Activated CD8-positive, alpha-beta memory T cell treated with anti-CD3 and anti-CD28 coated beads, Interleukin-2, amount 50 U/mL, for 1 hour (primary cell): ENCODE results near the gene CCDC102A.
"Not testable (repeated sequence)": the region's sequence is repeated elsewhere in the genome, so short reads cannot be mapped to it uniquely, and the experiment has no call there.

Experiments used
- DNase-seq: peaks from one replicate; pipeline ENCODE4 v3.0.0-alpha.2; 2020; ENCODE audit errors: extremely low read depth

Gene CCDC102A

GRCh38 chr16:57565461-57565860 lies 29.1 kb upstream of the CCDC102A start:
- DNase-seq: no peak

DNA sequence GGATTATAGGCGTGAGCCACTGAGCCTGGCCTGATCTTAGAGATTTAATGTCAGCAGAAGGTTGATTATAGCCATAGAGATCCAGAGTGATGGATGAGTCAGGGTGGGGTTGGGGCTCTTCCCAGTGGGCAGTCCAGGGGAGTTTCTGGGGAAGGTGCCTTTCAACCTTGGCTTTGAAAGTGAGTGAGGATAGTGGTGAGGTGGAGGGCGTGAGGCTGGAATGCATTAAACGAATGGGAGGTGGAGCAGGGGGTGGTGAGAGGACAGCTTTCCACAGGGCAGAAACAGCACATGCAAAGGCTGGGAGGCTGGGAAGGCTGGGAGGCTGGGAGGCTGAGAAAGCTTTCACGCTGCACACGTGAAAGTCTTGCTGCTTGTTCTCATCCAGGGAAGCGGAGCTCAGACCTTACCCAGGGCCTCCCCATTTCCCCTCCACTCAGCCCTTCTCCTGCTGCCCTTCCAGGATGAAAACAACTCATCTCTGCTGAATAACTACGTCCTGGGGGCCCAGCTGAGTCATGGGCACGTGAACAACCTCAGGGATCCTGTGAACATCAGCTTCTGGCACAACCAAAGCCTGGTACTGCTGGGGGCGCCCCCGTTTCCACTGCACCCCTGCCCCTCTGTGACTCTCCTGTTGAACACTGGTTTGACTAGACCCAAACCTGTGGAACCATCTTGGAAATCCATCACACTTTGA lies 28.4 kb upstream of the CCDC102A start:
- no peak for DNase-seq

DNA sequence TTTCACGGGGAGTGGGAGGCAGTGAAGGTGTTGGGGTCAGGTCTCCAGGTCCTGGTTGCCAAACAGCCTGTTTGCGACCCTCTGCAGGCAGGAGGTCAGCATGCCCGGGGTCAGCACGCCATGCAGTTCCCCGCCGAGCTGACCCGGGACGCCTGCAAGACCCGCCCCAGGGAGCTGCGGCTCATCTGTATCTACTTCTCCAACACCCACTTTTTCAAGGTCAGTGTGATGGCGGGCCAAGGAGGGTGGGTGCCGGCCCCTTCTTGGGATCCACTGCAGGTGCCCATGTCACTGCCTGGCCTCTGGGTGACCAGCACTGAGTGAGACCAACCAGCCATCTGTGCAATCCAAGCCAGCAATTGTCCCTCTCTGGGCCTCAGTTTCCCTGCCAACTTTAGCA lies 27.4 kb upstream of the CCDC102A start:
- no peak for DNase-seq

DNA sequence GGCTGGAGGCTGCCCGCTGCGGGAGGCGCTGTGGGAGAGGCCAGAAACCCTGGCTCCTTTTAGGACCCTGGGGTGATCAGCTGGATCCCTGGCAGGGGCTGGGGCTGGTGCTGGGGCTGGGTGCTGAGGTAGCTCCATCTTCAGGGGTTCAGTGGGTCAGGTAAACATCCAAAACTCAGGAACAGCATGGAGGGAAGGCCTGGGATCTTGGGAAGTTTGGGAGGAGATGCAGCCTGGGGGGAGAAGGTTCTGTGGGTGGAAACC lies 27.0 kb upstream of the CCDC102A start:
- DNase-seq: no peak

GRCh38 chr16:57562669-57563486 lies 26.5 kb upstream of the CCDC102A start:
- DNase-seq: no peak

DNA sequence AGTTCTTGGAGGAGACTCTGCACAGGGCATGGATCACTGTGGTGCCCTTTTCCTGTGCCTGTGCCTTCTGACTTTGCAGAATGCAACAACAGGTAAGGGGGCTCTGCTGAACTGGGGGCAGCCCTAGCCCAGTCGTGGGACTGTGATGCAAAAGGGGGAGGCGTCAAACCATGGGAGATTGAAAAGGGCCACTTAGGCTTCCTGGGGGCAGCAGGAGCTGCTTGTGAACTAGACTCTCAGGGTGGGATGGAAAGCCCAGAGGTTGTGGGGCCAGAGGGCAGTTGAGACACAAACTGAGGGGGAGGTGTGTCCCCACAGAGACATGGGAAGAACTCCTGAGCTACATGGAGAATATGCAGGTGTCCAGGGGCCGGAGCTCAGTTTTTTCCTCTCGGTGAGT lies 25.7 kb upstream of the CCDC102A start:
- DNase-seq: no peak

DNA sequence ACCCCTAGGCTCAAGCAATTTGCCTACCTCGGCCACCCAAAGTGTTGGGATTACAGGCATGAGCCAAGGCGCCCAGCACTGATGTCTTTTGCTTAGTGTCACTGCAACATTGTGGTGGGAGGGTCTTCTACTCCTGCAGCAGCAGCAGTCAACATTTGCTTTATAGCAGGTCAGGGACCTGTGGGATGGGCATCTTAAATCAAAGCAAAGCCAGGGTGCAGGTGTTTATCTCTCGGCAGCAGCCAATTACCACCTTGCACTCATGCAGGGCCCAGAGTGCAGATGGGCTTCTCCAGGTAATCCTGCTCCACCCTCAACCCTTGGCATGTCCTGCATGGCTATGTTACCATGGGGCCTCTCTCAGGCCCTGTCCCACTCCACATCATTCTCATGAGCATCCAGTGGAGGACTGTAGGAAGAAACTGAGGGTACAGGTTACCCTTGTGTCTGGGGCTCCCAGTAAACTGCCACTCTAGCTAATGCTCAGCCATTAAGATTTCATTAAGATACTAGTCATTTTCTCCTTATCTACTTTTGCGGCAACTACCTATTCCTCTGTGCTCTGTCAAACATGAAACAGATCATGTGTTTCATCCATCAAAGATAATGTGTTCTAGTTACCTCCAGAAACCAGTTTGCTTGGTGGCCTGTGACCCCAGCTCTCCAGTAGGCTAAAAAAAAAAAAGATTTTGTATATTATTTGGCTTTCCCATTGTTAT lies 22.9 kb upstream of the CCDC102A start:
- no peak for DNase-seq

- no peak for DNase-seq
Measured at GRCh38 chr16:57556941-57557541, 20.7 kb upstream of the CCDC102A start.

GRCh38 chr16:57555831-57556230 lies 19.5 kb upstream of the CCDC102A start:
- no peak for DNase-seq

DNA sequence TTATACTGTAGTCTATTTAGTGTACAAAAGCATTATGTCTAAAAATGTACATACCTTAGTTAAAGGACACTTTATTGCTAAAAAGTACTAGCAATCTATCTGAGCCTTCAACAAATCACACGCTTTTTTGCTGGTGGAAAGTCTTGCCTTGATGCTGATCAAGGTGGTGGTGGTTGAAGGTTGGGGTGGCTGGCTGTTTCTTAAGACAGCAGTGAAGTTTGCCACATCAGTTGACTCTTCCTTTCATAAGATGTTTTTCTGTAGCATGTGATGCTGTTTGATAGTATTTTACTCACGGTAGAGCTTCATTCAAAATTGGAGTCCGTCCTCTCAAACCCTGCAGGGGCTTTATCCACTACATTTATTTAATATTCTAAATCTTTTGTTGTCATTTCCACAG lies 14.7 kb upstream of the CCDC102A start:
- no peak for DNase-seq

DNA sequence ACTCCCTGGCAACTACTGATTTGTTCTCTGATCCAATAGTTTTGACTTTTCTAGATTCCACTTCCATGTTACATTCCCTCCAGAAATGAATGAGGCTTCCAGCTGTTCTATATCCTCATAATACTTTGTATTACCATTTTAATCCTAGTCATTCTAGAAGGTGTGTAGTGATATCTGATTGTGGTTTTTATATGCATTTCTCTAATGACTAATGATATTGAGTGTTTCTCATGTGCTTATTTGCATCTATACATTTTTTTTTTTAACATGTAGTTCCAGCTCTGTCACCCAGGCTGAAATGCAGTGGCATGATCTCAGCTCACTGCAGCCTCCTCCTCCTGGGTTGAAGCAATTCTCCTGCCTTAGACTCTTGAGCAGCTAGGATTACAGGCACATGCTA lies 13.4 kb upstream of the CCDC102A start:
- no peak for DNase-seq

DNA sequence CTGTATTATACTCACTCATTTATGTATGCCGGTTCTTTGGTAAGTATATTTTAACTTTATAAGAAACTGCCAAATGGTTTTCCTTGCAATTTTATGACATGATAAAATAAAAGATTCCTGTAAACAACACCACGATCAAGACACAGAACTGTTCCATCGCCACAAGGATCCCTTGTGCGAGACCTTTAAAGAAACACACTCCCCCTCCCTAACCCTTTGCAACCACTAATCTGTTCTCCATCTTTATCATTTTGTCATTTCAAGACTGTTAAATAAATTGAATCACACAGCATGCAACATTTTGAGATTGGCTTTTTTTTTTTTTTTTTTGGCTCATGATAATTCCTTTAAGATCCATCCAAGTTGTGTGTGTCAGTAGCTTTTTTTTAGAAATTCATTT lies 12.0 kb upstream of the CCDC102A start:
- DNase-seq: no peak

DNA sequence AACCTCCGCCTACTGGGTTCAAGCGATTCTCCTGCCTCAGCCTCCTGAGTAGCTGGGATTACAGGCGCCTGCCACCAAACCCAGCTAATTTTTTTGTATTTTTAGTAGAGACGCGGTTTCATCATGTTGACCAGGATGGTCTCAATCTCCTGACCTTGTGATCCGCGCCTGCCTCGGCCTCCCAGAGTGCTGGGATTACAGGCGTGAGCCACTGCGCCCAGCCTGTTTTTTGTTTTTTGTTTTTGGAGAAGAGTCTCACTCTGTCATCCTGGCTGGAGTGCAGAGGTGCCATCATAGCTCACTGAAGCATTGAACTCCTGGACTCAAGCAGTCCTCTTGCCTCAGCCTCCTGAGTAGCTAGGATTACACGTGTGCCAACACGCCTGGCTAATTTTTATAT lies 11.2 kb upstream of the CCDC102A start:
- not testable (repeated sequence) for DNase-seq

GRCh38 chr16:57544124-57544653 lies 7.8 kb upstream of the CCDC102A start:
- DNase-seq: no peak

- no peak for DNase-seq
Measured at GRCh38 chr16:57541754-57542435, 5.5 kb upstream of the CCDC102A start.

DNA sequence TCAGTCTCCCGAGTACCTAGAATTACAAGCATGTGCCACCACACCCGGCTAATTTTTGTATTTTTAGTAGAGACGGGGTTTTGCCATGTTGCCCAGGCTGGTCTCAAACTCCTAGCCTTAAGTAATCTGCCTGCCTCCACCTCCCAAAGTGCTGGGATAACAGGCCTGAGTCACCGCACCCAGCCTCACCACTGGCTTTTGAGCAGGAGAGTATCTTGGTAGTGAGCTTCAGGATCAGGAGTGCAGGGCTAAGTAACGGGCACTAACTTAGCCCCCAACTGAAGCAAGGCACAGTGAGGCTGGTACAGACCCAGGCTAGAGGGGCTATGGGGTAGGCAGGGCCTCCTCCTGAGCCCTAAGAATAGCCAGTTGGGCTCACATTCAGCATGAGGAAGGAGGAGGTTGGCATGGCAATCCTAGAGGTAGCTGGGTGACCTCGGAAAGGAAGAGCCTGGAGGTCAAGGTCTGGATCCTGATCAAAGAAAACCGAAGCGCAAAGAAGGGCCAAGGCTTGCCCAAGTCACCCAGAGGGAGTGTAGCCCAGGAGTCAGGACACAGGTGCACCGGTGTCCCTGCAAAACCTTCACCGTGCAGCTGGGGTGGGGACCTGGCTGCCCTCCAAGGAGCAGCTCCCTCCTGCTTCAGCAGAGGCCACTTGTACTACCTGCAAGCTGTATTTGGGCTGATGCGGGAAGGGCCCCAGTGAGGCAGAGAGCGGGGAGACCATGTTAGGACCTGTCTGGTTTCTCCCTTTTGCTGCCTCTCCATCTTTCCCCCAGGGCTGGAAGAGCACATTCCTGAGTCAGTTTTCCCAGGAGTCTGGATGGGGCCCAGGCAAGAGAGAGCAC lies 4.8 kb upstream of the CCDC102A start:
- no peak for DNase-seq

DNA sequence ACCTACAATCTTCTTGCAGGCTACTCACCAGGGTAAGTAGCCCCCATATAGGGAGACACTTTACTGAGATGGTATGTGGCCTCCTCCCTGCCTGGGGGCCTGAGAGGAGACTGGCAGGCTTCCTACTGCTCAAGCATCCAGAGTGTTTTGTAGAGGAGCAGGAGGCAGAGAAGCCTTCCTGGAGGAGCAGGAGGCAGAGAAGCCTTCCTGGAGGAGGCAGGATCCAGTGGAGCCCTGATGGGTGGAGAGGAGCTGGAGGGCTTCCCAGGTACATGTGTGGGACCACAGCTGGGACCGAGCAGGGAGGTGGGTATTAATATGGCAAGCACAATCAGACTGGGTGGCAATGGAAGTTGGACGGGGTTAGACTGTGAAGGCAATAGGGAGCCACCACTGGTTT lies 4.0 kb upstream of the CCDC102A start:
- DNase-seq: no peak

DNA sequence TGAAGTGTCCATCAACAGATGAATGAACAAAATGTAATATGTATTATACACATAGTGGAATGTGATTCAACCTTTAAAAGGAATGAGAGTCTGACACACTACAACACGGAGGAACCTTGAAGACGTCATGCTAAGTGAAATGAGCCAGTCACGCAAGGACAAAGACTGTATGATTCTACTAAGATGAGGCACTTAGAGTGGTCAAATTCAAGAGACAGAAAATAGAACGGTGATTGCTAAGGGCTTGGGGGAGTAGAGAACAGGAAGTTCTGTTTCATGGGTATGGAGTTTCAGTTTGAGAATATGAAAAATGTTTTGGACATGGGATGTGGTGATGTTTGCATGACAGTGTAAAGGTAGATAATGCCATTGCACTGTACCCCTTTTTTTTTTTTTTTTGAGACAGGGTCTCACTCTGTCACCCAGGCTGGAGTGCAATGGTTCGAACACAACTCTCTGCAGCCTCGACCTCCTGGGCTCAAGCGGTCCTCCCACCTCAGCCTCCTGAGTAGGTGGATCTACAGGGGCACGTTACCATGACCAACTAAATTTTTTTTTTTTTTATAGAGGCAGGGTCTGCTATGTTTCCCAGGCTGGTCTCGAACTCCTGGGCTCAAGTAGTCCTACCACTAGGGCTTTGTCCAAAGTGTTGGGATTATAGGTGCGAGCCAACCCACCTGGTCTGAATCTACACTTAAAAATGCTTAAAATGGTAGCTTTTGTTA lies 2.9 kb upstream of the CCDC102A start:
- DNase-seq: no peak

- no peak for DNase-seq
Measured at GRCh38 chr16:57538235-57538721, 1.9 kb upstream of the CCDC102A start.
